Common myeloid progenitor, CD34-positive (primary cell): ENCODE data around the gene RGS7.

Source experiments
- CTCF ChIA-PET: fragments of 350-600 bp; sonication (Branson Sonifier 250); formaldehyde crosslinking; loops from one replicate; lab custom pipeline; 2021; ENCODE audit warnings: antibody characterized with exemption; lab: Charles Lee
- POLR2A ChIA-PET: fragments of 350-600 bp; sonication (Branson Sonifier 250); formaldehyde crosslinking; loops from one replicate; lab custom pipeline; 2021; ENCODE audit warnings: antibody characterized with exemption; lab: Charles Lee
- DNase-seq, 3 donors: peaks; one replicate each; pipeline versions ENCODE4 v3.0.0 to v3.0.0-alpha.2; 2013
- H3K27ac ChIP-seq, 2 experiments: 1 replicate in 1 of 2; 2 replicates in 1 of 2; pipeline ENCODE4 v1.7.0; 2013; ENCODE audit warnings: inconsistent platforms in 2 of 2, low read length in 2 of 2, mild to moderate bottlenecking in 2 of 2, low read depth in 1 of 2, moderate library complexity in 1 of 2; ENCODE audit not compliant: severe bottlenecking in 2 of 2, insufficient read depth in 1 of 2, poor library complexity in 1 of 2
- H3K27me3 ChIP-seq, 5 experiments: replicated peaks in 2 of 5; 1 replicate in 3 of 5; 2 replicates in 2 of 5; pipeline versions ENCODE4 v1.6.1 to v1.7.0; 2013; ENCODE audit warnings: low read length in 4 of 5, mild to moderate bottlenecking in 2 of 5, moderate library complexity in 2 of 5, inconsistent platforms in 1 of 5; ENCODE audit not compliant: insufficient read depth in 5 of 5, control insufficient read depth in 4 of 5
- H3K36me3 ChIP-seq, 4 experiments: 1 replicate in 2 of 4; 2 replicates in 2 of 4; pipeline versions ENCODE4 v1.6.1 to v1.7.0; 2013; ENCODE audit warnings: low read length in 3 of 4, control low read depth in 1 of 4, mild to moderate bottlenecking in 1 of 4; ENCODE audit not compliant: control insufficient read depth in 4 of 4, insufficient read depth in 4 of 4
- H3K4me1 ChIP-seq, 4 experiments: 1 replicate in 3 of 4; 2 replicates in 1 of 4; pipeline versions ENCODE4 v1.6.1 to v1.7.1; 2013; ENCODE audit warnings: low read length in 3 of 4, mild to moderate bottlenecking in 3 of 4, control low read depth in 1 of 4, inconsistent platforms in 1 of 4, moderate library complexity in 1 of 4; ENCODE audit not compliant: control insufficient read depth in 4 of 4, insufficient read depth in 4 of 4; ENCODE audit errors: control extremely low read depth in 1 of 4
- H3K4me3 ChIP-seq, 7 experiments: 1 replicate in 4 of 7; 2 replicates in 3 of 7; pipeline versions ENCODE4 v1.5.1 to v1.7.0; 2013; ENCODE audit warnings: mild to moderate bottlenecking in 7 of 7, low read length in 6 of 7, moderate library complexity in 6 of 7, inconsistent platforms in 2 of 7, low read depth in 2 of 7, control low read depth in 1 of 7; ENCODE audit not compliant: insufficient read depth in 4 of 7, control insufficient read depth in 1 of 7; ENCODE audit errors: extremely low read depth in 1 of 7
- H3K9me3 ChIP-seq, 5 experiments: 1 replicate in 4 of 5; 2 replicates in 1 of 5; pipeline versions ENCODE4 v1.6.1 to v1.7.1; 2013; ENCODE audit warnings: low read length in 4 of 5, mild to moderate bottlenecking in 2 of 5, inconsistent platforms in 1 of 5, low read depth in 1 of 5, moderate library complexity in 1 of 5; ENCODE audit not compliant: control insufficient read depth in 4 of 5, insufficient read depth in 2 of 5; ENCODE audit errors: control extremely low read depth in 1 of 5
- WGBS: methylation state at CpG from one replicate; pipeline ENCODE4 v1.1.5; 2013; ENCODE audit not compliant: insufficient coverage; 5-methylcytosine and 5-hydroxymethylcytosine counted together

RGS7 gene

DNA sequence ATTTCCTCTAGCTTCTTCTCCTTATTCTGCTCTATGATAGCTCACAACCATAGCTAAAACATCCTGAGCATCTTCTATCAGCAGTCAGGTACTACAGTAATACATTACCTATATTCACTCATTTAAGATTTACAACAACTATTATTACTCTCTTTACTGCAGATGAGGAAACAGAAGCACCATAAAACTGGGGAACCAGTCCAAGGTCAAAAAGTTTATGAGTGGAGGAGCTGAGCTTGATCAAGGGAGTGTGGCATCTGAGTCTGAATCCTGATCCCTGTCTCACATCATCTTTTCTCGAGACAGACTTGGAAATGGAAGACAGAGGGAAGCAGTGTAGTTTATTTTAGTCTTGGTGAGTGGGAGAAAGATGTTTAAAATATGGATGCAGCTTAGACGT lies 288.6 kb downstream of the RGS7 start:
- Histone ChIP-seq H3K9me3 (no peaks in the 10 kb centered on the region), H3K36me3 (no peaks in the 10 kb centered on the region), H3K4me1 (no peaks in the 10 kb centered on the region), H3K4me3 (no peak overlapping the region), H3K27me3 (no peaks in the 10 kb centered on the region), H3K27ac (no peak overlapping the region)
- POLR2A ChIA-PET: no interaction called here
- 100% methylated on average over 2 of the region's 2 CpGs for WGBS
- no peak for DNase-seq
- CTCF ChIA-PET: no interaction called here

DNA sequence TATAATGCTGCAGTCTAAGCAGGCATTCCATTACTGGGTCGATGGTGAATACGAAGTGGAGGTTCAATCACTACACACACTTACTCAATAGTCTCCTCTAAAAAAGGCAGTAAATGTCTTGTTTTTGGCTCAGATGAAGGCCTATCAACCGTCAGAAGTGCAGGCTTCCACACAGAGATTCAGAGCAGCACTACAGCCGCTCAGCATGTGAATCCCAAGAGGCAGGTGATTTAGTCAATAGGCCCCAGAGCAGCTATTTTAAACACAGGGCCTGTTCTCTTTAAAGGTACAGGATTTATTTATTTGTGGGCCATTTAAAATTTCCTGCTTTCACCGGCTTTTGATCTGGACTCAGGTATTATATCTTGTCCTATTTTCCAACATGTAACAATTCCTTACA lies 293.7 kb downstream of the RGS7 start:
- H3K9me3 ChIP-seq: no peaks in the 10 kb centered on the region
- no peak overlapping the region for H3K27ac ChIP-seq
- no peaks in the 10 kb centered on the region for H3K36me3 ChIP-seq
- H3K27me3 ChIP-seq: no peaks in the 10 kb centered on the region
- H3K4me1 ChIP-seq: no peaks in the 10 kb centered on the region
- H3K4me3 ChIP-seq: no peak overlapping the region
- DNase-seq: no peak
- ChIA-PET CTCF (no interaction called here), POLR2A (no interaction called here)
- WGBS: 95% methylated on average over 3 of the region's 5 CpGs

DNA sequence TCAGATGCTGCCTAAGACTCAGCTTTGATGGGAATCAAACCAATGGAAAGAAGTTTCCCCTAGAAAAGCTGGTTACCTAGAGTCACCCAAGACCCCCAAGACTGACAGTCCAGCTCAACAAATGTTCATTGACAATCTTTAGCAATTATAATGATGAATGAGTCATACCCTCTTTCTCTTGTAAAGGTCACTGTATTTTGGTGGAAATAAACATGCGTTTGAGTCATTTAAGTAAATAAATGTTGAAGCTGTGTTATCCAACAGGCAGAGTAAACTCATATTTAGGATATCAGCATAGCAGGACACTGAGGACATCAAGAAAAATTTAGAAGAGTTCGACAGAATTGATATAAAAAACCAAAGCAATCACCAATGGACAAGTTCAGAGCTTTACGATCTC lies 295.9 kb downstream of the RGS7 start:
- no peaks in the 10 kb centered on the region for H3K27me3 ChIP-seq
- DNase-seq: no peak
- no peak overlapping the region for H3K4me3 ChIP-seq
- H3K36me3 ChIP-seq: no peaks in the 10 kb centered on the region
- no CpG with 5 or more reads among the region's 3 CpGs for WGBS
- CTCF ChIA-PET: interaction anchor here (0.6 kb wide), 1 partner anchor 55 kb away, joined by 3 read pairs; no protein-coding TSS in a partner anchor
- H3K27ac ChIP-seq: no peak overlapping the region
- no peaks in the 10 kb centered on the region for H3K4me1 ChIP-seq
- POLR2A ChIA-PET: no interaction called here
- no peaks in the 10 kb centered on the region for H3K9me3 ChIP-seq

DNA sequence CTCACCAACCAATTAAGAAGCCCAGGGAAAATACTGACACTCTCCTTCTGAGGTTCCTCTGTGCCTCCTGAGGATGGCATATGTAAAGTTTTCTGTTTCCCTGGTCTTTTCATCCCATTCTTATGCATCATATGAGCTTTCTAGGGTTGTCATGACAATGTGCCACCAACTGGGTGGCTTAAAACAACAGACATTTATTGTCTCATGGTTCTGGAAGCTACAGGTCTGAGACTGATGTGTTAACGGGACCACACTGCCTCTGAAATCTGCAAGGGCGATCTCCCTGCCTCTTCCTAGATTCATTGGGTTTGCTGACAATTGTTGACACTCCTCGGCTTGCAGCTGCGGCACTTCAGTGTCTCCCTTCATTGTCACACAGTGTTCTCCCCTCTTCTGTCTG lies 308.4 kb downstream of the RGS7 start:
- H3K27ac ChIP-seq: no peak overlapping the region
- DNase-seq: no peak
- H3K4me1 ChIP-seq: no peaks in the 10 kb centered on the region
- WGBS: 82% methylated on average over 4 of the region's 4 CpGs
- H3K4me3 ChIP-seq: no peak overlapping the region
- H3K36me3 ChIP-seq: no peaks in the 10 kb centered on the region
- ChIA-PET CTCF (no interaction called here), POLR2A (no interaction called here)
- no peaks in the 10 kb centered on the region for H3K27me3 ChIP-seq
- no peaks in the 10 kb centered on the region for H3K9me3 ChIP-seq

DNA sequence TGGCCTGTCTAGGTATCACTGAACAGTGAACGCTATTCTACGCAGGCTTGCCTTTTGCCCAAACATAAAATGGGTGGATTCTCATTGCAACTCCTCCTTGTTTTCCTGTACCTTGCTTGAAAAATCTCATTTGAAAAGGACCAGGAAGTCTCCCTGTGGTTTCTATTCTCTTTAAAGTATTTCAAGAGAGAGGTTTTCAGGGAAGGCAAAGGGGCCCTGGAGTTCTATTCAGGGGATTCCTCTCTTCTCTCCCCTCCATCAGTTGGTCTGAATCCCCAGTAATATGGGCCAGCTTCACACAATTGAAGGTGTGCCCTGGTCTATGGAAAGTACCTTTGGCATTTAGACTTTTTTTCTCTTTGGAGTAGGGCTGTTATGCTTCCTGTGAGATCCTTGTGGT lies 311.3 kb downstream of the RGS7 start:
- DNase-seq: no peak
- Histone ChIP-seq H3K36me3 (no peaks in the 10 kb centered on the region), H3K4me3 (no peak overlapping the region), H3K4me1 (no peaks in the 10 kb centered on the region), H3K27me3 (no peaks in the 10 kb centered on the region), H3K27ac (no peak overlapping the region), H3K9me3 (no peaks in the 10 kb centered on the region)
- 100% methylated on average over 2 of the region's 2 CpGs for WGBS
- ChIA-PET CTCF (no interaction called here), POLR2A (no interaction called here)

DNA sequence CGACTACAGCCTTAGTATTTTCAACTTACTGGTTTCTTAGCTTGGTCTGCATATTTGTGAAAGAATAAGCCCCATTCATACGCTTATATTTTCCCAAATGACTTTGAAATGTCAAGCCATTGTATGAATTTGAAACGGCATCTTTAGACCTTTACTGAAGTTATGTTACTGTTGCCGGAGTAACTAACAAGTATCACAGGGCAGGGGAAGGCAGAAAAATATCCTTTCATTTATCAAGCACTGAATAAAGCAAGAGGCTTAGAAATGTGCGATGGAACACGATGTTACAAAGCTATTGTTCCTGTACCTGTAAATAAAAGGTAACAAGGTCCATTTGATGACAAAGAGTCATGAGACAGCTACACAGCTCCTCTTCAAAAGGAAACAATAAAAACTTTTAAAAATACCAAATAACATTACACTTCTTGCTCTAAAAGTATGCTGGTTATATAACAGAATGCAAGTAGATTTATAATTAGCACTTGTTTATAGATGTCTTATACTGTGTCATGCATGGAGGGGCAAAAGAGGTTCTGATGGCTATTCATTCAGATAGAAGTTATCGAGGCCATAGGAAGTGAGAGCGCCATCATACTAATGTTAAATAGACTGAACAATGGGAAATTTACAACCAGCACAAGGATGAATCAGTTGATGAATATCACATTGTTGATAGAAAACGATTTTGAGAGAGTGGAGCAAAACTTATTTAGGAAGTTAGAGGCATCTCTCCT lies 322.6 kb downstream of the RGS7 start:
- Histone ChIP-seq H3K9me3 (no peaks in the 10 kb centered on the region), H3K27ac (no peak overlapping the region), H3K27me3 (no peaks in the 10 kb centered on the region), H3K36me3 (no peaks in the 10 kb centered on the region), H3K4me1 (no peaks in the 10 kb centered on the region), H3K4me3 (no peak overlapping the region)
- POLR2A ChIA-PET: no interaction called here
- CTCF ChIA-PET: no interaction called here
- DNase-seq: no peak
- WGBS: 97% methylated on average over 6 of the region's 9 CpGs

DNA sequence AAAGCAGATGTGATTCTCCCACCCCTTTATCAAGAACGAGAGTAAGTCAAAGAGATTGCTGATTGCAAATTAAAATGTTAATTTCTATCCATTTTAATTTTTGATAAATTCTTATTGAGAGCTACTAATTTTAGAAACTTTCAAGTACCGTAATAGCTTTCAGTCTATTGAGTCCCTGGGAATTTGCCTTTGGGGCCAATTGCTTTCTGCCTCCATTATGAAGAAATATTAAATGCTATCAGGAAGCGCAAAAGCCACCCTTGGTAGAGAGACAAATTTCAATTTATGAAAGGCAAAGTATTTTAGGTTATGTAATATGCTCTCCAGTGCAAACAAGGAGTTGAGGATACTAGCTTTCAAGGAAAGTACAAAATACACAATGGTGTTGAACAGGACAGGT lies 332.2 kb downstream of the RGS7 start:
- ChIA-PET POLR2A (no interaction called here), CTCF (no interaction called here)
- no peak for DNase-seq
- H3K27ac ChIP-seq: no peak overlapping the region
- H3K36me3 ChIP-seq: no peaks in the 10 kb centered on the region
- WGBS: 100% methylated on average over 2 of the region's 3 CpGs
- no peaks in the 10 kb centered on the region for H3K27me3 ChIP-seq
- no peaks in the 10 kb centered on the region for H3K9me3 ChIP-seq
- no peak overlapping the region for H3K4me3 ChIP-seq
- no peaks in the 10 kb centered on the region for H3K4me1 ChIP-seq
